Stomach (tissue), 9 donors: ENCODE results near the gene ARL11. TPM values are rescaled to one million over a fixed set of nuclear protein-coding genes. Genes with fewer than 3 reads are reported as not detected.
A peak's percentile ranks its signal among the peaks of the same experiment; 100 is the strongest.

Experiments
- DNase-seq, 2 donors: peaks; one replicate each; pipeline versions ENCODE4 v3.0.0 to v3.0.0-alpha.2; 2013 to 2019
- H3K27ac ChIP-seq, 5 donors: fragments of 200-600 bp in 4 of 5; sonication (generic) in 4 of 5; one replicate each; pipeline ENCODE4 v1.5.1; 2013 to 2019; ENCODE audit warnings: mild to moderate bottlenecking in 1 of 5, moderate library complexity in 1 of 5
- H3K27me3 ChIP-seq, 3 donors: fragments of 200-600 bp; sonication (generic); one replicate each; pipeline ENCODE4 v1.5.1; 2017 to 2019; ENCODE audit warnings: mixed run types in 1 of 3
- H3K36me3 ChIP-seq, 4 donors: fragments of 200-600 bp; sonication (generic); 1 replicate in 3 of 4; 2 replicates in 1 of 4; pipeline ENCODE4 v1.5.1; 2016 to 2019
- H3K4me1 ChIP-seq, 4 donors: fragments of 200-600 bp; sonication (generic); one replicate each; pipeline ENCODE4 v1.5.1; 2016 to 2019
- H3K4me3 ChIP-seq, 4 donors: fragments of 200-600 bp; sonication (generic) in 3 of 4; one replicate each; pipeline ENCODE4 v1.5.1; 2016 to 2019; ENCODE audit warnings: mild to moderate bottlenecking in 1 of 4
- H3K9me3 ChIP-seq, 4 donors: fragments of 200-600 bp; sonication (generic); one replicate each; pipeline ENCODE4 v1.5.1; 2016 to 2019
- EP300 ChIP-seq: sonication (generic); formaldehyde crosslinking; IDR thresholded peaks from one replicate; pipeline ENCODE4 v1.6.1; 2017; ENCODE audit warnings: antibody characterized with exemption
- POLR2A ChIP-seq, 4 donors: fragments of 450-650 bp; IDR thresholded peaks; one replicate each; pipeline ENCODE4 v1.6.1; 2016; ENCODE audit warnings: antibody characterized with exemption in 4 of 4, control low read depth in 2 of 4, mild to moderate bottlenecking in 1 of 4, moderate library complexity in 1 of 4
- POLR2AphosphoS5 ChIP-seq, 3 donors: sonication (generic); formaldehyde crosslinking; IDR thresholded peaks; one replicate each; pipeline ENCODE4 v1.6.1; 2016; ENCODE audit warnings: antibody characterized with exemption in 3 of 3
- WGBS, 5 donors: extraction: QIAGEN DNeasy Blood & Tissue Kit in 3 of 5; methylation state at CpG; one replicate each; pipeline versions ENCODE4 v1.1.5 to v1.1.7; 2013 to 2018; 5-methylcytosine and 5-hydroxymethylcytosine counted together
- intact Hi-C: fragments of 100-400 bp; cut with DNase I; formaldehyde crosslinking; loops from one replicate; pipeline ENCODE4 v1.15.1; 2023; ENCODE audit warnings: low total_unique reads
- polyA plus RNA-seq, 3 donors: library from polyadenylated mRNA; stranded (reverse); fragments of 200-250 nt; gene quantifications; one replicate each; pipeline ENCODE4 v1.2.3, GENCODE V29; 2013
- total RNA-seq, 5 donors: library from RNA; depleted of rRNA; stranded (reverse); fragments of >200 nt; gene quantifications; one replicate each; pipeline versions ENCODE4 v1.1.0 to v1.2.3, GENCODE V29; 2014 to 2016
- TF ChIP-seq, protein P1 (sequence below), 7 experiments: fragments of 450-650 bp in 4 of 7; fragments of 200-600 bp in 3 of 7; sonication (generic) in 3 of 7; IDR thresholded peaks; one replicate each; pipeline ENCODE4 v1.5.1; 2016 to 2019; ENCODE audit warnings: antibody characterized with exemption in 7 of 7, control low read depth in 2 of 7, mild to moderate bottlenecking in 1 of 7
- donor health status: healthy with polysubstance abuse.
- donor health status: Bipolar disorder and iron deficiency.
- donor health status: healthy.

Gene ARL11
- total and polyA plus RNA-seq, 8 donors, result under 0.01 to 1.2 (median 0.55) TPM; not detected in 2

DNA sequence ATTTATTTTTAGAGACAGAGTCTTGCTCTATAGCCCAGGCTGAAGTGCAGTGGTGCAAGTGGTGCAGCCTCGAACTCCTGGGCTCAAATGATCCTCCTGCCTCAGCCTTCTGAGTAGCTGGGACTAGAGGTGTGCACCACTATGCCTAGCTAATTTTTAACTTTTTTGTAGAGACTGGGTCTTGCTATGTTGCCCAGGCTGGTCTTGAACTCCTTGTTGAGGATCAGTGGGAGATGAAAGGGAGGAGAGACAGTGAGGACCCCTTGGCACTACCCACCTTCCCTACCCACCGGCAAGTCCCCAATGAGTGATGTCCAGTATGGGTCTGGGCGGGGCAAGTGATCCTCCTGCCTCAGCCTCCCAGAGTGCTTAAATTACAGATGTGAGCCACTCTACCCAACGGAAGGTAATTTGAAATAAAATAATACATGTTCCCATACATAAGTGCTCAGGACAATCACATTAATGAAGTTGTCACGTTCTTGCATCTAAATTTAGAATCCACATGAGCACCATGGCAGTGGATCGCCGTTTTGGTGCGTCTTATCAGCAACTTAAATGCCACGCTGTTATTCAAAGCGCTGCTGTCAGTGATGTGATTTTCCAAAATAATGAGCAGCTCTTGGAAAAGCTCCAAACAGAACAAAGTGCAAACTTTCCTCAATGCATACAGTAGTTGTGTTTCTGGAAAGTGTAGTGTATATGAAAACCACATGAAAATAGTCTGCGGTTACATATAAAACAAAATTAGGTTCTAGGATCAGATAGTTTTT lies 5.9 kb upstream of the ARL11 start:
- Histone ChIP-seq H3K9me3 (no peaks in the 10 kb centered on the region), H3K4me1 (peaks cover 0 to 10% (median 8%) of the 10 kb centered on the region in 4 donors), H3K27me3 (no peaks in the 10 kb centered on the region), H3K36me3 (no peaks in the 10 kb centered on the region), H3K4me3 (no peak overlapping the region), H3K27ac (no peak overlapping the region)
- intact Hi-C loops, result no loop called here
- 55 to 60% (median 57%) methylated on average over 11 of the region's 11 CpGs for WGBS, 5 donors
- TF ChIP-seq POLR2AphosphoS5 (IDR thresholded peaks at IDR 0.05) (no peak), EP300 (no peak), POLR2A (IDR thresholded peaks at IDR 0.05) (no peak)
- TF ChIP-seq, protein P1, sequence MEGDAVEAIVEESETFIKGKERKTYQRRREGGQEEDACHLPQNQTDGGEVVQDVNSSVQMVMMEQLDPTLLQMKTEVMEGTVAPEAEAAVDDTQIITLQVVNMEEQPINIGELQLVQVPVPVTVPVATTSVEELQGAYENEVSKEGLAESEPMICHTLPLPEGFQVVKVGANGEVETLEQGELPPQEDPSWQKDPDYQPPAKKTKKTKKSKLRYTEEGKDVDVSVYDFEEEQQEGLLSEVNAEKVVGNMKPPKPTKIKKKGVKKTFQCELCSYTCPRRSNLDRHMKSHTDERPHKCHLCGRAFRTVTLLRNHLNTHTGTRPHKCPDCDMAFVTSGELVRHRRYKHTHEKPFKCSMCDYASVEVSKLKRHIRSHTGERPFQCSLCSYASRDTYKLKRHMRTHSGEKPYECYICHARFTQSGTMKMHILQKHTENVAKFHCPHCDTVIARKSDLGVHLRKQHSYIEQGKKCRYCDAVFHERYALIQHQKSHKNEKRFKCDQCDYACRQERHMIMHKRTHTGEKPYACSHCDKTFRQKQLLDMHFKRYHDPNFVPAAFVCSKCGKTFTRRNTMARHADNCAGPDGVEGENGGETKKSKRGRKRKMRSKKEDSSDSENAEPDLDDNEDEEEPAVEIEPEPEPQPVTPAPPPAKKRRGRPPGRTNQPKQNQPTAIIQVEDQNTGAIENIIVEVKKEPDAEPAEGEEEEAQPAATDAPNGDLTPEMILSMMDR (IDR thresholded peaks at IDR 0.05), result no peak
- DNase-seq, result peak in 1 of 2 donors; percentile 37

- intact Hi-C loops, result no loop called here
- TF ChIP-seq POLR2AphosphoS5 (IDR thresholded peaks at IDR 0.05) (no peak), EP300 (no peak), POLR2A (IDR thresholded peaks at IDR 0.05) (no peak)
- TF ChIP-seq, protein P1 (IDR thresholded peaks at IDR 0.05), result no peak
- Histone ChIP-seq H3K9me3 (no peaks in the 10 kb centered on the region), H3K4me1 (peaks cover 0 to 16% (median 8%) of the 10 kb centered on the region in 4 donors), H3K4me3 (no peak overlapping the region), H3K36me3 (no peaks in the 10 kb centered on the region), H3K27me3 (no peaks in the 10 kb centered on the region), H3K27ac (no peak overlapping the region)
- WGBS, 5 donors, result 87 to 92% (median 90%) methylated on average over 6 of the region's 6 CpGs
- no peak for DNase-seq
These were observed 4.1 kb upstream of the ARL11 start for GRCh38 chr13:49624229-49624628.

GRCh38 chr13:49625392-49626079 lies 2.8 kb upstream of the ARL11 start:
- 51 to 82% (median 69%) methylated on average over 10 to 12 of the region's 12 CpGs for WGBS, 5 donors
- no peak for TF ChIP-seq EP300
- no peak for TF ChIP-seq POLR2AphosphoS5 (IDR thresholded peaks at IDR 0.05)
- TF ChIP-seq, protein P1 (IDR thresholded peaks at IDR 0.05), result no peak
- no peak for TF ChIP-seq POLR2A (IDR thresholded peaks at IDR 0.05)
- DNase-seq, result peak; percentile 42 to 87
- H3K9me3 ChIP-seq, result no peaks in the 10 kb centered on the region
- H3K27ac ChIP-seq, result no peak overlapping the region
- intact Hi-C loops, result no loop called here
- no peaks in the 10 kb centered on the region for H3K36me3 ChIP-seq
- H3K4me3 ChIP-seq, result no peak overlapping the region
- H3K4me1 ChIP-seq, result peaks cover 0 to 24% (median 8%) of the 10 kb centered on the region in 4 donors
- no peaks in the 10 kb centered on the region for H3K27me3 ChIP-seq

DNA sequence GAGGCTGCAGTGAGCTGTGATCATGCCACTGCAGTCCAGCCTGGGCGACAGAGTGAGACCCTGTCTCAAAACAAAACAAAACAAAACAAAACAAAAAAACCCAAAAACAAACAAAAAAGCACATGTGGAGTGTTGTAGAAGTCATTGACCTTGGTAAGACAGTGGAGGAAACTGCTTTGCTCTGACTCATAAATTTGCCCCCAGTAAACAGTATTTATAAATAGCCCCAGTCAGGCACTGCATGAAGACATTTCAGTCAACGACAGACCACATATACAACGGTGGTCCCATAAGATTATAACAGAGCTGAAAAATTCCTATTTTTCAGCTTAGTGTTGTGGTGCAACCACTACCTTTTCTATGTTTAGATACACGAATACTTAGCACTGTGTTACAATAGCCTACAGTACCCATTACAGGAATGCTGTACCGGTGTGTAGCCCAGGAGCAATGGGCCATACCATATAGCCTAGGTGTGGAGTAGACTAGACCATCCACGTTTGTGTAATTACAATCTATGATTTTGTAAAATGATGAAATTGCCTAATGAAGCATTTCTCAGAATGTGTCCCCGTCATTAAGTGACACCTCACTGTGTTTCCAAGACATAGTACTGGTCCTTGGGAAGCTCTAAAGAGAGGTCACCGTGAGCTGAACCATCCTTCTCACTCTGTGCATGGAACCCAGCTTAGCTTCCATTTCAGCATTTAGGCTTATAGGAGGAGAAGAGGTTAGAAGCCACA lies 1.1 kb downstream of the ARL11 start:
- H3K27ac ChIP-seq, result peak overlapping the region in 2 of 5 donors; percentile 8 to 66
- H3K4me3 ChIP-seq, result peak overlapping the region in 3 of 4 donors; percentile 28 to 41 (median 32)
- intact Hi-C loops, result no loop called here
- H3K4me1 ChIP-seq, result peaks cover 0 to 26% (median 8%) of the 10 kb centered on the region in 4 donors
- 75 to 85% (median 81%) methylated on average over 8 of the region's 8 CpGs for WGBS, 5 donors
- no peak for DNase-seq
- no peaks in the 10 kb centered on the region for H3K9me3 ChIP-seq
- no peaks in the 10 kb centered on the region for H3K36me3 ChIP-seq
- TF ChIP-seq, protein P1 (IDR thresholded peaks at IDR 0.05), result no peak
- TF ChIP-seq POLR2AphosphoS5 (IDR thresholded peaks at IDR 0.05) (no peak), POLR2A (IDR thresholded peaks at IDR 0.05) (no peak), EP300 (no peak)
- H3K27me3 ChIP-seq, result no peaks in the 10 kb centered on the region
